A549 (cell line): Measurements from ENCODE around the gene ACSF3. TPM values are rescaled to one million over a fixed set of nuclear protein-coding genes. Genes with fewer than 3 reads are reported as not detected.

Experiments
- ATAC-seq, 2 experiments: fragments of 200-7000 bp in 1 of 2; fragments of >200 bp in 1 of 2; cut with Nextera tagmentation in 1 of 2; cut with Tn5 transposase in 1 of 2; 3 replicates each; pipeline versions ENCODE4 v1.8.0 to v1.9.1; 2018 to 2020; ENCODE audit warnings: mild to moderate bottlenecking in 1 of 2, moderate library complexity in 1 of 2
- CTCF ChIA-PET: fragments of 300-600 bp; sonication (Branson Sonifier 250); formaldehyde crosslinking; extraction: SDS; loops from one replicate; lab custom pipeline; 2021; ENCODE audit warnings: antibody characterized with exemption, inconsistent platforms; lab: Yijun Ruan, JAX
- POLR2A ChIA-PET: fragments of 350-600 bp; formaldehyde crosslinking; extraction: SDS; loops from one replicate; lab custom pipeline; 2021; ENCODE audit warnings: antibody characterized with exemption, inconsistent platforms; lab: Yijun Ruan, JAX
- DNase-seq, 2 experiments: peaks; one replicate each; pipeline versions ENCODE4 v3.0.0 to v3.0.0-alpha.2; 2011 to 2016; ENCODE audit warnings: low read depth in 1 of 2, low spot score in 1 of 2
- FAIRE-seq: peaks from 2 replicates; lab custom pipeline; 2011; peaks lifted over from hg19 to GRCh38; lab: Jason Lieb, UNC
- H3K27ac ChIP-seq, 2 experiments: fragments of >200 bp; sonication (Bioruptor Twin); formaldehyde crosslinking; 3 replicates each; pipeline ENCODE4 v1.5.1; 2016 to 2017
- H3K4me1 ChIP-seq: fragments of >200 bp; sonication (Bioruptor Twin); formaldehyde crosslinking; 3 replicates; pipeline ENCODE4 v1.6.1; 2016
- H3K4me2 ChIP-seq: fragments of >200 bp; sonication (Bioruptor Twin); formaldehyde crosslinking; 3 replicates; pipeline ENCODE4 v1.6.1; 2016
- H3K4me3 ChIP-seq: fragments of >200 bp; sonication (Bioruptor Twin); formaldehyde crosslinking; 3 replicates; pipeline ENCODE4 v1.5.1; 2016
- H3K9me3 ChIP-seq: fragments of >200 bp; sonication (Bioruptor Twin); formaldehyde crosslinking; 3 replicates; pipeline ENCODE4 v1.6.1; 2016
- ATOH8 ChIP-seq: fragments of 250-450 bp; sonication (Bioruptor Pico); IDR thresholded peaks from 2 replicates; pipeline ENCODE4 v1.5.0; 2020; ENCODE audit warnings: low read depth, mild to moderate bottlenecking, moderate library complexity
- BCL3 ChIP-seq: fragments of >200 bp; sonication (Bioruptor Twin); formaldehyde crosslinking; IDR thresholded peaks from 3 replicates; pipeline ENCODE4 v1.6.1; 2016
- BHLHE40 ChIP-seq: IDR thresholded peaks from 2 replicates; pipeline ENCODE4 v1.6.1; 2012; ENCODE audit warnings: low read depth, low read length, inconsistent platforms
- CBX2 ChIP-seq: fragments of 200-600 bp; sonication (generic); IDR thresholded peaks from 2 replicates; pipeline ENCODE4 v1.6.1; 2016; ENCODE audit warnings: low read depth, mild to moderate bottlenecking, borderline replicate concordance
- CHD4 ChIP-seq: fragments of 200-600 bp; sonication (generic); IDR thresholded peaks from 2 replicates; pipeline ENCODE4 v1.6.1; 2016; ENCODE audit warnings: antibody characterized with exemption, mild to moderate bottlenecking, borderline replicate concordance
- ELK1 ChIP-seq: fragments of 150-350 bp; IDR thresholded peaks from 2 replicates; pipeline ENCODE4 v1.6.1; 2014; ENCODE audit warnings: low read depth, mild to moderate bottlenecking, low read length
- ESRRA ChIP-seq: fragments of 150-350 bp; IDR thresholded peaks from 2 replicates; pipeline ENCODE4 v1.6.1; 2014; ENCODE audit warnings: mild to moderate bottlenecking, low read length, borderline replicate concordance
- FOSB ChIP-seq: fragments of 250-450 bp; sonication (Bioruptor Pico); IDR thresholded peaks from 2 replicates; pipeline ENCODE4 v1.5.0; 2020; ENCODE audit warnings: mild to moderate bottlenecking, moderate library complexity
- FOXS1 ChIP-seq: fragments of 250-450 bp; sonication (Bioruptor Pico); IDR thresholded peaks from 2 replicates; pipeline ENCODE4 v1.5.0; 2020; ENCODE audit warnings: mild to moderate bottlenecking, moderate library complexity
- HDAC2 ChIP-seq: fragments of 200-600 bp; sonication (generic); IDR thresholded peaks from 2 replicates; pipeline ENCODE4 v1.6.1; 2016
- HES2 ChIP-seq: fragments of >200 bp; sonication (Bioruptor Twin); formaldehyde crosslinking; IDR thresholded peaks from 2 replicates; pipeline ENCODE4 v1.6.1; 2016
- HOXB5 ChIP-seq: fragments of 250-450 bp; sonication (Bioruptor Pico); IDR thresholded peaks from 2 replicates; pipeline ENCODE4 v1.5.0; 2020; ENCODE audit warnings: mild to moderate bottlenecking, moderate library complexity
- JUN ChIP-seq, 2 experiments: fragments of >200 bp; sonication (Bioruptor Twin); formaldehyde crosslinking; IDR thresholded peaks; 2 replicates in 1 of 2; 3 replicates in 1 of 2; pipeline ENCODE4 v1.6.1; 2016 to 2017
- JUNB ChIP-seq: fragments of >200 bp; sonication (Bioruptor Twin); formaldehyde crosslinking; IDR thresholded peaks from 2 replicates; pipeline ENCODE4 v1.6.1; 2016
- KDM1A ChIP-seq: fragments of 200-600 bp; sonication (generic); IDR thresholded peaks from 2 replicates; pipeline ENCODE4 v1.6.1; 2016; ENCODE audit warnings: low read depth, mild to moderate bottlenecking
- KDM5A ChIP-seq: fragments of 200-600 bp; sonication (generic); IDR thresholded peaks from 2 replicates; pipeline ENCODE4 v1.6.1; 2016; ENCODE audit warnings: antibody characterized with exemption, mild to moderate bottlenecking
- MAX ChIP-seq: IDR thresholded peaks from 2 replicates; pipeline ENCODE4 v1.6.1; 2012
- MAZ ChIP-seq: fragments of 150-350 bp; IDR thresholded peaks from 2 replicates; pipeline ENCODE4 v1.6.1; 2014; ENCODE audit warnings: antibody characterized with exemption, low read depth, low read length, borderline replicate concordance
- NFE2L2 ChIP-seq: fragments of 150-350 bp; conservative IDR thresholded peaks from 2 replicates; pipeline ENCODE4 v1.6.1; 2014; ENCODE audit warnings: low read length
- NPAS2 ChIP-seq: fragments of 250-450 bp; sonication (Bioruptor Pico); IDR thresholded peaks from 2 replicates; pipeline ENCODE4 v1.8.0; 2022; ENCODE audit warnings: mild to moderate bottlenecking, moderate library complexity, borderline replicate concordance
- NR3C1 ChIP-seq: fragments of >200 bp; sonication (Bioruptor Twin); formaldehyde crosslinking; IDR thresholded peaks from 3 replicates; pipeline ENCODE4 v1.6.1; 2017
- POLR2A ChIP-seq: IDR thresholded peaks from 2 replicates; pipeline ENCODE4 v1.6.1; 2012; ENCODE audit warnings: mild to moderate bottlenecking, low read length
- RARB ChIP-seq: fragments of 250-450 bp; sonication (Bioruptor Pico); IDR thresholded peaks from 2 replicates; pipeline ENCODE4 v1.8.0; 2021; ENCODE audit warnings: mild to moderate bottlenecking, moderate library complexity
- RCOR1 ChIP-seq: fragments of 150-350 bp; IDR thresholded peaks from 2 replicates; pipeline ENCODE4 v1.6.1; 2014; ENCODE audit warnings: antibody characterized with exemption, low read length, low read depth
- REST ChIP-seq: fragments of 200-600 bp; sonication (generic); IDR thresholded peaks from 2 replicates; pipeline ENCODE4 v1.6.1; 2016; ENCODE audit warnings: antibody characterized with exemption, mild to moderate bottlenecking, moderate library complexity
- RNF2 ChIP-seq: fragments of 200-600 bp; sonication (generic); IDR thresholded peaks from 2 replicates; pipeline ENCODE4 v1.6.1; 2016; ENCODE audit warnings: low read depth, mild to moderate bottlenecking, antibody characterized with exemption, moderate library complexity, borderline replicate concordance
- SMC3 ChIP-seq: fragments of >200 bp; sonication (Bioruptor Twin); formaldehyde crosslinking; IDR thresholded peaks from 3 replicates; pipeline ENCODE4 v1.6.1; 2018; ENCODE audit warnings: inconsistent platforms
- USF2 ChIP-seq: fragments of 450-650 bp; IDR thresholded peaks from 2 replicates; pipeline ENCODE4 v1.6.1; 2014; ENCODE audit warnings: antibody characterized with exemption
- ZFP36 ChIP-seq: fragments of 450-650 bp; IDR thresholded peaks from 2 replicates; pipeline ENCODE4 v1.6.1; 2014; ENCODE audit warnings: borderline replicate concordance; ENCODE audit not compliant: partially characterized antibody
- ZNF302 ChIP-seq: fragments of 250-450 bp; sonication (Bioruptor Pico); IDR thresholded peaks from 2 replicates; pipeline ENCODE4 v1.9.0; 2021; ENCODE audit warnings: inconsistent platforms, mild to moderate bottlenecking, moderate library complexity
- WGBS: methylation state at CpG from one replicate; pipeline ENCODE4 v1.1.6; 2017; ENCODE audit errors: missing lambda C conversion rate; 5-methylcytosine and 5-hydroxymethylcytosine counted together
- polyA plus RNA-seq, 4 experiments: library from polyadenylated mRNA; depleted of rRNA in 3 of 4; stranded (reverse); fragments of >200 nt; fragmentation: RNase III in 1 of 4; extraction: RNeasy Plus Mini Kit Qiagen cat#74134 plus additional on column Dnase treatment in 1 of 4; gene quantifications; 2 replicates in 3 of 4; 3 replicates in 1 of 4; pipeline ENCODE4 v1.2.3, GENCODE V29; 2011 to 2017

The ACSF3 gene
- polyA plus RNA-seq, 2 of the 4 experiments (the other 2 are of a cell fraction): 9.8 to 13.1 TPM

GRCh38 chr16:89102041-89102471 is 8.4 kb downstream of the ACSF3 start:
- no peaks in the 10 kb centered on the region for H3K4me1 ChIP-seq
- no peak for FAIRE-seq
- H3K27ac ChIP-seq: no peak overlapping the region
- DNase-seq: no peak
- TF ChIP-seq BCL3 (no peak), HES2 (no peak), REST (no peak), ZNF302 (CRISPR knock-in tag) (no peak), HDAC2 (no peak), BHLHE40 (no peak), MAX (no peak), RARB (CRISPR knock-in tag) (no peak), ESRRA (no peak), POLR2A (no peak), JUNB (no peak), USF2 (no peak), SMC3 (no peak), NFE2L2 (no peak)
- WGBS: 86% methylated on average over 13 of the region's 14 CpGs
- no peak overlapping the region for H3K4me2 ChIP-seq
- H3K9me3 ChIP-seq: no peaks in the 10 kb centered on the region
- CTCF ChIA-PET: interaction anchor here (1.0 kb wide), 1 partner anchor 114 kb away, joined by 3 read pairs; no protein-coding TSS in a partner anchor
- ATAC-seq: no peak
- H3K4me3 ChIP-seq: no peak overlapping the region
- POLR2A ChIA-PET: no interaction called here

GRCh38 chr16:89102481-89103073 is 8.9 kb downstream of the ACSF3 start:
- Histone ChIP-seq H3K4me2 (no peak overlapping the region), H3K4me3 (no peak overlapping the region), H3K4me1 (no peaks in the 10 kb centered on the region), H3K9me3 (no peaks in the 10 kb centered on the region), H3K27ac (no peak overlapping the region)
- FAIRE-seq: no peak
- 96% methylated on average over 24 of the region's 27 CpGs for WGBS
- ChIA-PET CTCF (interaction anchor here (1.0 kb wide), 3 partner anchors 65 to 252 kb away, joined by 3 to 4 read pairs (median 3); no protein-coding TSS in a partner anchor), POLR2A (no interaction called here)
- no peak for DNase-seq
- ATAC-seq: no peak
- no peak for TF ChIP-seq HOXB5 (CRISPR knock-in tag)
- no peak for TF ChIP-seq KDM1A
- TF ChIP-seq FOSB (CRISPR knock-in tag): no peak
- no peak for TF ChIP-seq ATOH8 (CRISPR knock-in tag)
- no peak for TF ChIP-seq BHLHE40
- no peak for TF ChIP-seq POLR2A
- no peak for TF ChIP-seq CBX2
- no peak for TF ChIP-seq NR3C1
- no peak for TF ChIP-seq JUN (IDR thresholded peaks at IDR 0.05)
- TF ChIP-seq NPAS2: no peak
- TF ChIP-seq ELK1: no peak
- TF ChIP-seq KDM5A: no peak
- TF ChIP-seq CHD4: no peak
- TF ChIP-seq RNF2: no peak
- TF ChIP-seq ZFP36: no peak
- no peak for TF ChIP-seq FOXS1 (CRISPR knock-in tag)
- TF ChIP-seq MAZ: no peak
- no peak for TF ChIP-seq JUNB
- no peak for TF ChIP-seq RCOR1
